ENCODE data around the gene PLEKHM3.
"Not testable (repeated sequence)": the region's sequence is repeated elsewhere in the genome, so short reads cannot be mapped to it uniquely, and the experiment has no call there.

- not testable (repeated sequence) for TF ChIP-seq REST (IDR thresholded peaks at IDR 0.05; ENCODE audit: unreplicated experiment); POLR2AphosphoS5 (IDR thresholded peaks at IDR 0.05; ENCODE audit: low read depth)
Measured at GRCh38 chr2:208018124-208018712, 7.1 kb downstream of the PLEKHM3 start.

Data from GM23338 (cell line).